Fibroblast of the aortic adventitia (primary cell): ENCODE measurements around the gene RNF2. TPM values are rescaled to one million over a fixed set of nuclear protein-coding genes. Genes with fewer than 3 reads are reported as not detected.

Experiments used
- DNase-seq: peaks from one replicate; pipeline ENCODE4 v3.0.0-alpha.2; 2010; ENCODE audit warnings: low read depth
- H3K4me3 ChIP-seq: 2 replicates; pipeline ENCODE4 v1.5.1; 2011; ENCODE audit warnings: low read depth, mild to moderate bottlenecking, control low read depth, low read length, moderate library complexity
- total RNA-seq: library from RNA; depleted of rRNA; stranded (reverse); fragments of >200 nt; gene quantifications from 2 replicates; pipeline ENCODE4 v1.2.3, GENCODE V29; 2012; ENCODE audit warnings: low replicate concordance
- TF ChIP-seq, protein P1 (sequence below): IDR thresholded peaks from 2 replicates; pipeline ENCODE4 v1.5.1; 2011; ENCODE audit warnings: mild to moderate bottlenecking, low read length, control low read depth, inconsistent platforms; ENCODE audit not compliant: insufficient read depth

The RNF2 gene
- total RNA-seq, 1 donor, result 27.0 TPM

DNA sequence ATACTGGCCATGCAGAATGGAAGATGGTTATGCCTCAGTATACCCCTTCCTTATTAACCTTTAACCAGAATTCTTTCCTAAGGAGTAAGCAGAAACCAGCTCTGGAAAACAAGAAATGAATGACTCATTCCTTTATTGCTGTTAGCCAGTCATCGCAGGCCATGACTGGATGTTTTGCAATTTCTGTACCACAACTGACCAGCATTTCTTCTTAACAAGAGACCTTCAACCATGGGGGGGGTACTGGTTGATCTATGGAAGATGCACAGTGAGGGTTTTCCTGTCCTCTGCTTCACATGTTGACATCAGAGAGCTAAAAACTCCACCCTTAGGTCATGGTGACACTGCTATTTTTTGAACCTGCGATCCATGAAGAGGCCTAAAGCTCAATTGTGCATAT is 28.0 kb upstream of the RNF2 start:
- TF ChIP-seq, protein P1, sequence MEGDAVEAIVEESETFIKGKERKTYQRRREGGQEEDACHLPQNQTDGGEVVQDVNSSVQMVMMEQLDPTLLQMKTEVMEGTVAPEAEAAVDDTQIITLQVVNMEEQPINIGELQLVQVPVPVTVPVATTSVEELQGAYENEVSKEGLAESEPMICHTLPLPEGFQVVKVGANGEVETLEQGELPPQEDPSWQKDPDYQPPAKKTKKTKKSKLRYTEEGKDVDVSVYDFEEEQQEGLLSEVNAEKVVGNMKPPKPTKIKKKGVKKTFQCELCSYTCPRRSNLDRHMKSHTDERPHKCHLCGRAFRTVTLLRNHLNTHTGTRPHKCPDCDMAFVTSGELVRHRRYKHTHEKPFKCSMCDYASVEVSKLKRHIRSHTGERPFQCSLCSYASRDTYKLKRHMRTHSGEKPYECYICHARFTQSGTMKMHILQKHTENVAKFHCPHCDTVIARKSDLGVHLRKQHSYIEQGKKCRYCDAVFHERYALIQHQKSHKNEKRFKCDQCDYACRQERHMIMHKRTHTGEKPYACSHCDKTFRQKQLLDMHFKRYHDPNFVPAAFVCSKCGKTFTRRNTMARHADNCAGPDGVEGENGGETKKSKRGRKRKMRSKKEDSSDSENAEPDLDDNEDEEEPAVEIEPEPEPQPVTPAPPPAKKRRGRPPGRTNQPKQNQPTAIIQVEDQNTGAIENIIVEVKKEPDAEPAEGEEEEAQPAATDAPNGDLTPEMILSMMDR, result no peak
- no peak overlapping the region for H3K4me3 ChIP-seq
- peak; percentile 82 for DNase-seq

DNA sequence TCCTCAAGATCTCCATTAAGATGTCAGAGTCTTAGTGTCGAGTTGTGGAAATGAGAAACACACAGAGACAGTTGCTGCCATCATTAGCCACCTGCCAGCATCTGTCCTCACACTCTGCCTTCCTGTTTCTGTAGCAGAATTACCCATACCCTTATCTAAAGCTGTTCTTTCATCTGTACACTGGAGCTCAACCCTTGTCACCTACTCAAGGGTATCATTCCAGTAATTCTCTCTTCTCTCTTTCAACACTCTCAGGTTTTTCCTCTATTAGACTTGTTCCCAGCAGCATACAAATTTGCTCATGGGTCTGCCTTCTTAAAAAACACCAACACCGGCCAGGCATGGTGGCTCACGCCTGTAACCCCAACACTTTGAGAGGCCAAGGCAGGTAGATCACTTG is 27.4 kb upstream of the RNF2 start:
- DNase-seq, result no peak
- TF ChIP-seq, protein P1, result no peak
- no peak overlapping the region for H3K4me3 ChIP-seq

DNA sequence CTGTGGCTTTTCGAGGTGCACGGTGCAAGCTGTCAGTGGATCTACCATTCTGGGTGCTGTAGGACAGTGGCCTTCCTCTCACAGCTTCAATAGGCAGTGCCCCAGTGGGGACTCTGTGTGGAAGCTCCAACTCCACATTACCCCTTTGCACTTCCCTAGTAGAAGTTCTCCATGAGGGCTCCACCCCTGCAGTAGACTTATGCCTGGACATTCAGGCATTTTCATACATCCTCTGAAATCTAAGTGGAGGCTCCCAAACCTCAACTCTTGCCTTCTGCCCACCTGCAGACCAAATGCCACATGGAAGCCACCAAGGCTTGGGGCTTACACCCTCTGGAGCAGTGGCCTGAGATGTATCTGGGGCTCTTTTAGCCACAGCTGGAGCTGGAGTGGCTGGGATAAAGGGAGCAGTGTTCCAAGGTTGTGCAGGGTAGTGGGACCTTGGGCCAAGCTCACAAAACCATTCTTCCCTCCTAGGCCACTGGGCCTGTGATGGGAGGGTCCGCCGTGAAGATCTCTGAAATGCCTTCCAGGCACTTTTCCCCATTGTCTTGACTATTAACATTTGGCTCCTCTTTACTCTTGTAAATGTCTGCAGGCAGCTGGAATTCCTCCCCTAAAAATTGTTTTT is 18.0 kb upstream of the RNF2 start:
- no peak for DNase-seq
- TF ChIP-seq, protein P1, result no peak
- no peak overlapping the region for H3K4me3 ChIP-seq

- TF ChIP-seq, protein P1, result no peak
- DNase-seq, result no peak
- no peak overlapping the region for H3K4me3 ChIP-seq
Measured at GRCh38 chr1:185033686-185034085, 11.7 kb upstream of the RNF2 start.

GRCh38 chr1:185035258-185035657 is 10.1 kb upstream of the RNF2 start:
- no peak for DNase-seq
- H3K4me3 ChIP-seq, result no peak overlapping the region
- TF ChIP-seq, protein P1, result no peak

DNA sequence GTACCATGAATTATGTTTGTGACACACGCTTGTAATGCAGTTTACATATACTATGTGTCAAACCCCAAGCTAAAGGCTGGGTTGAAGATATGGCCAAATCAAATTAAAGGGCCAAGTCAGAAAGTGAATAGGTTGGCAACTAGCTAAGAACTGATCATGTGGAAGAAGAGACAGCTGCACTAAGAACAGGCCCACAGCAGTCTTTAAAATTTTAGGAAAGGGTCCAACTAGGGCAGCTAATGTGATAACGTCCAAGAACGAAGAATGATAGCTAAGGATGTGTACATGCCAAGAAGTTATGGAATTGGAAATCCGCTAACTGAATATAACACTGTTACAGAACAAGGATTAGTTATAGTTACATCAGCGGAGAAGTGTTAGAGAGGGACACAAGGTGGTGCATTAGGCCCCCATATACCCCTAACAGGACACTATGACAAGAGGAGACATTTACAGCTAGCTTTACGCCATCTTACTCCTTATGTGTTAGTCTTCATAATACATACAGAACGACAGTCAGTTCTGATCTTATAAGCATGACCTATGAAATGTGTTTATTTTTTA is 6.5 kb upstream of the RNF2 start:
- DNase-seq, result no peak
- no peak overlapping the region for H3K4me3 ChIP-seq
- TF ChIP-seq, protein P1, result no peak

- DNase-seq, result no peak
Measured at GRCh38 chr1:185039726-185040407, 5.5 kb upstream of the RNF2 start.

More at GRCh38 chr1:185039726-185040407, 5.5 kb upstream of the RNF2 start:
- TF ChIP-seq, protein P1, result no peak
- no peak overlapping the region for H3K4me3 ChIP-seq
